Lower leg skin (tissue), 3 donors: ENCODE measurements around the gene NFASC.

Source experiments
- CTCF ChIP-seq, 3 donors: fragments of 450-650 bp; IDR thresholded peaks; one replicate each; pipeline ENCODE4 v1.5.1; 2016; ENCODE audit warnings: antibody characterized with exemption in 3 of 3, mild to moderate bottlenecking in 3 of 3, moderate library complexity in 2 of 3
- POLR2A ChIP-seq, 2 donors: fragments of 450-650 bp; IDR thresholded peaks; one replicate each; pipeline ENCODE4 v1.6.1; 2016 to 2017; ENCODE audit warnings: antibody characterized with exemption in 2 of 2, mild to moderate bottlenecking in 1 of 2, moderate library complexity in 1 of 2

DNA sequence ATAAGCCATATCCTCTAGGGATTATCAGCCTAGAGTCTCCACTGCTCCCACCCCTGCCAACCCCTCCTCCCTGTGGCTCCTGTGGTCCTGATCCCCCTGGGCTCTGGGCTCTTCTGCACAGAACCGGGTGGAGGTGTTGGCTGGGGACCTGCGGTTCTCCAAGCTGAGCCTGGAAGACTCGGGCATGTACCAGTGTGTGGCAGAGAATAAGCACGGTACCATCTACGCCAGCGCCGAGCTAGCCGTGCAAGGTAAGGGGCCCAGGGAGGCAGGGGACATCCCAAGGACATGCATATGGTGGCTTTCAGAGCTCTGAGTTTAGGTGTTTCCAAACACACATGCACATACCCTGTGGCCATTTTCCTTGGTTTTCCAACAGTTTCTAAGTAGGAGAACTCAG, 191.7 kb downstream of the NFASC start:
- TF ChIP-seq CTCF (IDR thresholded peaks at IDR 0.05) (no peak), POLR2A (IDR thresholded peaks at IDR 0.05) (no peak)
